CD4-positive, alpha-beta T cell (primary cell): ENCODE data around the gene LSM10. TPM values are rescaled to one million over a fixed set of nuclear protein-coding genes. Genes with fewer than 3 reads are reported as not detected.

Experiments
- ATAC-seq: fragments of 200-7000 bp; cut with Tn5 transposase; one replicate; pipeline ENCODE4 v1.10.0; 2022; ENCODE audit warnings: mild to moderate bottlenecking; ENCODE audit not compliant: poor library complexity
- CTCF ChIA-PET: fragments of 350-600 bp; sonication (Branson Sonifier 250); formaldehyde crosslinking; loops from one replicate; lab custom pipeline; 2021; ENCODE audit warnings: antibody characterized with exemption, inconsistent platforms; lab: Charles Lee
- POLR2A ChIA-PET: fragments of 350-600 bp; sonication (Branson Sonifier 250); formaldehyde crosslinking; loops from one replicate; lab custom pipeline; 2021; ENCODE audit warnings: antibody characterized with exemption, inconsistent platforms; lab: Charles Lee
- DNase-seq, 14 experiments: peaks; one replicate each; pipeline ENCODE4 v3.0.0-alpha.2; 2013 to 2020; ENCODE audit warnings: mixed read lengths in 2 of 14
- H3K27ac ChIP-seq, 2 donors: one replicate each; pipeline versions ENCODE4 v1.5.1 to v1.7.0; 2013; ENCODE audit warnings: low read length in 2 of 2, low read depth in 1 of 2, mild to moderate bottlenecking in 1 of 2
- H3K27me3 ChIP-seq, 2 experiments: 1 replicate in 1 of 2; 2 replicates in 1 of 2; pipeline versions ENCODE4 v1.6.1 to v1.7.0; 2013; ENCODE audit warnings: low read length in 2 of 2, control low read depth in 1 of 2, mild to moderate bottlenecking in 1 of 2, moderate library complexity in 1 of 2; ENCODE audit not compliant: insufficient read depth in 2 of 2, control insufficient read depth in 1 of 2
- H3K36me3 ChIP-seq: one replicate; pipeline ENCODE4 v1.6.1; 2013; ENCODE audit warnings: low read length, control low read depth; ENCODE audit not compliant: insufficient read depth
- H3K4me1 ChIP-seq: one replicate; pipeline ENCODE4 v1.6.1; 2013; ENCODE audit warnings: low read length, control low read depth; ENCODE audit not compliant: insufficient read depth
- H3K4me3 ChIP-seq: one replicate; pipeline ENCODE4 v1.5.1; 2013; ENCODE audit warnings: mild to moderate bottlenecking, low read length, moderate library complexity
- H3K9me3 ChIP-seq, 2 experiments: 1 replicate in 1 of 2; 2 replicates in 1 of 2; pipeline versions ENCODE4 v1.6.1 to v1.7.0; 2013; ENCODE audit warnings: low read length in 2 of 2, mild to moderate bottlenecking in 2 of 2, control low read depth in 1 of 2, moderate library complexity in 1 of 2; ENCODE audit not compliant: control insufficient read depth in 1 of 2, insufficient read depth in 1 of 2
- H3K27ac Mint-ChIP-seq: one replicate; pipeline ENCODE4 v1.8.0; 2020; ENCODE audit warnings: mixed read lengths
- H3K27me3 Mint-ChIP-seq: one replicate; pipeline ENCODE4 v1.8.0; 2021; ENCODE audit warnings: mixed read lengths
- H3K36me3 Mint-ChIP-seq: one replicate; pipeline ENCODE4 v1.8.0; 2021; ENCODE audit warnings: low read depth, mixed read lengths
- H3K4me1 Mint-ChIP-seq: one replicate; pipeline ENCODE4 v1.8.0; 2021; ENCODE audit warnings: low read depth, mixed read lengths
- H3K4me3 Mint-ChIP-seq: one replicate; pipeline ENCODE4 v1.8.0; 2020; ENCODE audit warnings: mild to moderate bottlenecking, mixed read lengths
- H3K9me3 Mint-ChIP-seq: one replicate; pipeline ENCODE4 v1.8.0; 2020; ENCODE audit warnings: mixed read lengths
- CTCF ChIP-seq: fragments of 200-600 bp; IDR thresholded peaks from one replicate; pipeline ENCODE4 v1.8.0; 2022; ENCODE audit warnings: antibody characterized with exemption, mild to moderate bottlenecking
- intact Hi-C, 2 experiments: fragments of 100-400 bp; cut with DNase I in 1 of 2; cut with micrococcal nuclease in 1 of 2; formaldehyde crosslinking; loops; one replicate each; pipeline versions ENCODE4 v1.15.1 to v1.9.0; 2023 to 2025; cut with DNase I, micrococcal nuclease
- total RNA-seq, 174 experiments: library from RNA in 2 of 174; stranded (reverse) in 2 of 174; gene quantifications; one replicate each; pipeline ENCODE4 v1.2.3 and lab custom pipeline; 2021 to 2026

LSM10 gene
- total RNA-seq, 2 experiments from 2014 or later, result 25.6 to 26.0 TPM

GRCh38 chr1:36389261-36389660 is 8.4 kb downstream of the LSM10 start:
- H3K4me1 Mint-ChIP-seq, result peaks cover 30% of the 10 kb centered on the region
- Histone ChIP-seq H3K27ac (no peak overlapping the region), H3K36me3 (peaks cover 44% of the 10 kb centered on the region), H3K4me1 (peaks cover 36% of the 10 kb centered on the region), H3K9me3 (no peaks in the 10 kb centered on the region), H3K27me3 (no peaks in the 10 kb centered on the region), H3K4me3 (no peak overlapping the region)
- intact Hi-C loops, result loop anchor here (5.0 kb wide), 4 partner anchors 33 to 302 kb away; partner anchors contain the start of genes ADPRS (in 1 of the 2), THRAP3 (in 1 of the 2) and TRAPPC3 (in 1 of the 2)
- DNase-seq, result no peak
- no peaks in the 10 kb centered on the region for H3K27me3 Mint-ChIP-seq
- no peaks in the 10 kb centered on the region for H3K9me3 Mint-ChIP-seq
- H3K27ac Mint-ChIP-seq, result peak overlapping the region; percentile 68
- no peak for ATAC-seq
- H3K4me3 Mint-ChIP-seq, result no peak overlapping the region
- peaks cover 65% of the 10 kb centered on the region for H3K36me3 Mint-ChIP-seq
- no peak for TF ChIP-seq CTCF
- POLR2A ChIA-PET, result interaction anchor here (1.0 to 1.6 kb wide), 2 partner anchors 8 to 165 kb away, joined by 3 to 6 read pairs; partner anchors contain the start of genes LSM10 and THRAP3
- CTCF ChIA-PET, result interaction anchor here (0.9 to 1.3 kb wide), 2 partner anchors 31 to 47 kb away, joined by 3 read pairs; no protein-coding TSS in a partner anchor

- no peak for TF ChIP-seq CTCF
- Histone ChIP-seq H3K36me3 (peaks cover 26% of the 10 kb centered on the region), H3K27me3 (no peaks in the 10 kb centered on the region), H3K27ac (peak overlapping the region; percentile 90 to 91), H3K9me3 (no peaks in the 10 kb centered on the region), H3K4me1 (peaks cover 43% of the 10 kb centered on the region), H3K4me3 (no peak overlapping the region)
- ATAC-seq, result no peak
- peaks cover 55% of the 10 kb centered on the region for H3K36me3 Mint-ChIP-seq
- CTCF ChIA-PET, result interaction anchor here (0.7 to 2.3 kb wide), 12 partner anchors 10 to 238 kb away, joined by 3 to 18 read pairs (median 6); partner anchors contain the start of genes LSM10 and TRAPPC3
- H3K27ac Mint-ChIP-seq, result peak overlapping the region; percentile 98
- peak in 2 of 14 experiments; percentile 51 to 56 for DNase-seq
- intact Hi-C loops, result loop anchor here (5.0 kb wide), 4 partner anchors 35 to 300 kb away; partner anchors contain the start of genes ADPRS (in 1 of the 2), THRAP3 (in 1 of the 2) and TRAPPC3 (in 1 of the 2)
- H3K9me3 Mint-ChIP-seq, result no peaks in the 10 kb centered on the region
- H3K27me3 Mint-ChIP-seq, result no peaks in the 10 kb centered on the region
- POLR2A ChIA-PET, result interaction anchor here (0.8 to 5.1 kb wide), 11 partner anchors 8 to 238 kb away, joined by 3 to 58 read pairs (median 6); partner anchors contain the start of genes LSM10, MRPS15, OSCP1 and TRAPPC3
- H3K4me1 Mint-ChIP-seq, result peaks cover 42% of the 10 kb centered on the region
- H3K4me3 Mint-ChIP-seq, result peak overlapping the region; percentile 20
Measured at GRCh38 chr1:36387141-36387949, 10.4 kb downstream of the LSM10 start.
